GM03348 (cell line): ENCODE measurements around the gene MAST2.
"Not testable (repeated sequence)": the region's sequence is repeated elsewhere in the genome, so short reads cannot be mapped to it uniquely, and the experiment has no call there.

ENCODE experiments used
- DNase-seq: peaks from one replicate; pipeline ENCODE4 v3.0.0; 2012; ENCODE audit warnings: low spot score

The MAST2 gene

GRCh38 chr1:45857755-45858492 lies 54.5 kb downstream of the MAST2 start:
- not testable (repeated sequence) for DNase-seq

- DNase-seq, result no peak
Observed at GRCh38 chr1:45859221-45859620, 55.8 kb downstream of the MAST2 start.

GRCh38 chr1:45862008-45862407 lies 58.6 kb downstream of the MAST2 start:
- no peak for DNase-seq

GRCh38 chr1:45863218-45863617 lies 59.8 kb downstream of the MAST2 start:
- no peak for DNase-seq

- DNase-seq, result no peak
Observed at GRCh38 chr1:45864167-45865106, 61.0 kb downstream of the MAST2 start.

- no peak for DNase-seq
Observed at GRCh38 chr1:45867697-45868348, 64.4 kb downstream of the MAST2 start.

- DNase-seq, result no peak
Observed at GRCh38 chr1:45868861-45869260, 65.4 kb downstream of the MAST2 start.

GRCh38 chr1:45870500-45870899 lies 67.1 kb downstream of the MAST2 start:
- DNase-seq, result no peak

- peak; percentile 34 for DNase-seq
Observed at GRCh38 chr1:45872173-45872801, 68.9 kb downstream of the MAST2 start.

- no peak for DNase-seq
Observed at GRCh38 chr1:45876000-45876617, 72.7 kb downstream of the MAST2 start.

- no peak for DNase-seq
Observed at GRCh38 chr1:45877264-45877663, 73.9 kb downstream of the MAST2 start.

GRCh38 chr1:45879885-45880598 lies 76.6 kb downstream of the MAST2 start:
- no peak for DNase-seq

GRCh38 chr1:45880930-45881329 lies 77.5 kb downstream of the MAST2 start:
- peak; percentile 48 for DNase-seq

GRCh38 chr1:45883658-45884057 lies 80.2 kb downstream of the MAST2 start:
- peak; percentile 63 for DNase-seq

GRCh38 chr1:45884700-45885099 lies 81.3 kb downstream of the MAST2 start:
- no peak for DNase-seq

- no peak for DNase-seq
Observed at GRCh38 chr1:45886229-45886628, 82.8 kb downstream of the MAST2 start.

GRCh38 chr1:45887156-45887842 lies 83.9 kb downstream of the MAST2 start:
- no peak for DNase-seq

GRCh38 chr1:45890078-45890477 lies 86.7 kb downstream of the MAST2 start:
- DNase-seq, result no peak

GRCh38 chr1:45891087-45891486 lies 87.7 kb downstream of the MAST2 start:
- DNase-seq, result no peak

- DNase-seq, result peak; percentile 56
Observed at GRCh38 chr1:45892068-45892785, 88.8 kb downstream of the MAST2 start.
